Endometrium (tissue), 2 donors: Measurements from ENCODE around the gene ADAP1.

Source experiments
- FAIRE-seq: peaks from 2 replicates; lab custom pipeline; 2012; peaks lifted over from hg19 to GRCh38; lab: Jason Lieb, UNC
- donor health status: control.
- donor health status: control.

The ADAP1 gene

DNA sequence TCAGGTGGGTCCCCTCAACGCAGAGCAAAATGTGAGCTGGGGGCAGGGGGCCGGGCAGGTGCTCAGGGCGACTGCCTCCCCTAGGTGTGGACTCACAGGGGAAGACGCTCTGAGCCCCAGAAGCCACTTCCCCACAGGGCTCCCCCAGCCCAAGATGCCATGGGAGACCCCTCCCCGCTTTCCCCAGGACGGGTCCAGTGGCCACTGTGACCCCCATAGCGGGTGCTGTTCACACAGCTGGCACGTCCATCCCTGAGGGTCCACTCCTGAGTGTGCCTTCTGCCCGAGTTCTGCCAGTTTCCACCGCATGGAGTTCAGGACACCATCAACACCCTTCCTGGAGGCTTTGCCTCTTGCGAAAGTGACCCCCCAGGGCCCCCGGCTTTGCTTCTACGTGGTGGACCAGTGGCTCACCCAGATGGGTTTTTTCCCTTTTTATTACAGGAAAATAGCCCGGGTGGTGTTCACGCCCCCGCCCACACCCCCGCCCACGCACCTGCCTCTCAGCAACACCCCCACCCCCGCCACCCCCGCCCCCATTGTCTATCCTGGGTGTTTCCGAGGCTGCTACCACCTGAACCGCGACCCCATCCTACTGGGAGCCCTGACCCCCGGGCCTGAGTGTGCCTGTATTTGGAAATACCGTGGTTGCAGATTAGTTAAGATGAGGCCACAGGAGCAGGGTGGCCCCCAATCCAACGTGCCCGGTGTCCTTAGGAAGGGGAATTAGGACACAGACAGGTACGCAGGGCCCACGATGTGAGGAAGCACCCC is 32.0 kb downstream of the ADAP1 start:
- FAIRE-seq = no peak

DNA sequence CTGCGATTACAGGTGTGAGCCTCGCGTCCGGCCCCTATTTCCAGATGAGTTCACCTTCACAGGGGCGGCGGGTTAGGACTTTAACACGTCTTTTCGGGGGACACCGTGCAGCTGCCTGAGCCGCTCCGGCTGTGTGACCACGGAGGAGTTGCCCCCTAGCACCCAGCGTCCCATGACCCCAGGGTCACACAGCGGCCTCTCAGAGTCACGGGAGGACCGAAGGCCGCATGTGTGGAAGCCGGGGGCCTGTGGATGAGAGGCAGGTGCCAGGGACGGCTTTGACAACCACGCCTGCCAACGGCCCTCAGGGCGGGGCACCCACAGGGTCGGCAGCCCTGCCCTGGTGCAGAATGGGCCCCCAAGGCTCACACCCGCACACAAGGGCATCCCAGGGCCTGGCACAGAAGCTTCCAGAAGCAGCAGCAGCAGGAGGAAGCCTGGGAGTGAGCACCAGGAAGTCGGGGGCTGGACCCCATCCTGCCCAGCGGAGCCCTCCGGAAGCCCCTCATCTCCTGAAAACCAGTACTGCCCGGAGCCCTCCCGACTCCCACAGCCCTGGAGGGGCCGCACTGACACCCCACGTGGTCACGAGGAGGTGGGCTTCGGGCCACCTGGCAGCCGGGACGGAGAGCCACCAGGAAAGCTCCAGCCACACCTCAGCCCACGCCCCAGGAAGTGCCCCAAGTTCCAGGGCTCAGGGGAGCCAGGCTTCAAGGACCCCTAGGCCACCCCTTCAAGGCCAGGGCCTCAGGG is 32.7 kb downstream of the ADAP1 start:
- FAIRE-seq = no peak

DNA sequence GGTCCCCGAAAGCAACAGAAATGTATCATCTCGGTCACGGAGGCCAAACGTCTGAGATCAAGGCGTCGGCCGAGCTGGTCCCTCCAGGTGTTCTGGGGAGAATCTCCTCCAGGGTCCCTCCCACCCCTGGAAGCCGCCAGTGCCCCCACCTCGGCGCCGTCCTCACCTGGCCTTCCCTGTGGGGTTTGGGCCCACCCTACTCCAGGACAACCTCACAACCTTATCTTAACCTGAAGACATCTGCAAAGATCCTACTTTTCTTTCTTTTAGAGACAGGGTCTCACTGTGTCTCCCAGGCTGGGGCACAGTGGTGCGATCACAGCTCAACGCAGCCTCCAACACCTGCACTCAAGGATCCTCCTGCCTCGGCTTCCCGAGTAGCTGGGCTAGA is 33.4 kb downstream of the ADAP1 start:
- FAIRE-seq = no peak

DNA sequence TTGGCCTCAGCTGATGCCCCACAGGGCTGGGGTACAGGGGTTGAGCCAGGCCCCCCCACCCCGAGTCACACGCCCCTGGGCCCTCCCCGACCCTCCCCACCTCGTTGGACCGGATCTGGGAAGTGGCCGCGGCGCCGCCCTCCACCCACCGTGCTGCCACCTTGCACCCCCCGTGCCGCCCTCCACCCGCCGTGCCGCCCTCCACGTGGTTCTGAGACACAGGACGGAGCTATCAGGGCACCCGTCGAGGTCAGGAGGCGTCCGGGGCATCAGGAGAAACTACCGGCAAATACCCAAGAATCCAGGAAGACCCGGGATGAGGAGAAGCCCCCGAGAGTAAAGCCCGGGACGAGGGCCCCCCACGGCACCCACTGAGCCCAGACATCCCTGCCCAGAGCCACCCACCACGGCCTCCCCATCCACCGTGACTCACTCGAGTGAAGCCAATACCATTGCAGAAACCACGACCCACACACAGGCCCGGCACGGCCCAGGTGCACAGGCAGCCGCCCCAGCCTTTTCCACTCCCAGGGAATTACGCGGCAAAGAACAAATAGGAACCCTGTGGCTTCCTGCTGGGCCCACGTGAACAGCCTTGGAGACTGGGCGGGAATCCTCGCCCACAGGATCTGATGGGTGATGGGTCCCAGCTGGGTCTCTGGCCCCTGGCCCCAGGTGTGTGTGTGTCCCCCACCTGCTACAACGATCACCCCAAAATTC is 34.0 kb downstream of the ADAP1 start:
- no peak for FAIRE-seq

DNA sequence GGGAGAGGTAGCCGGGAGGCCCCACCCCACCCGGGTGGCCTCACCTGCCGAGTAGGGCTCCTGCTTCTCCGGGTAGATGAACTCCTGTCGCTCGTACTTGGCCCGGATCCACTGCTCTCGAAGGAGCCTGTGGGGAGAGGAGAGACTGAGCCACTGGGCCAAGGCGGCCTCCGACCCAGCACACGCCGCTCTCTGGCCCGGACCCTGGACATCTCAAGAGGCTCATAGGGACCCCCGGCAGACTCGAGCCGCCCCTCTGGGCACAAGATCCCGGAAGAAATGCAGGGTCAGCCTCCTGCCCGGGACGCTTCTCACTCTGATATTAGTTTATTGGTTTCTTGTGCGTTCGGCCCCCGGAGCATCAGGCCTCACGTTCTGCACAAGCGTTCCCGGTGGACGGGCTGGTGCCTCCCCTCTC is 34.5 kb downstream of the ADAP1 start:
- FAIRE-seq = no peak

DNA sequence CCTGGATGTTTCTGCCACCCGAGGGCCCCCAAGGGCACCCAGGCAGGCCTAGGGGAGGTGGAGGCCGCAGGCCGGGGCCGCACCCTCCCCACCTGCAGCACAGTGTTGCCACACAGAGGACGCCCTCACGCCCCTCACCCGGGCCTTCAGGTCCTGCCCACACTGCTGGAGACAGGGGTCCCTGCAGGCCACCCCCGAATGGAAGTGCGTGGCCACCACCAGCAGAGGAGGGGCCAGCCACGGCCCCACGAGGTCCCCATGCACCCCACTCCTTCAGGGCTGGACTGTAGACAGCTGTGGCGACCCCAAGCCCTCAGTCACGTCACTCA is 35.4 kb downstream of the ADAP1 start:
- no peak for FAIRE-seq

DNA sequence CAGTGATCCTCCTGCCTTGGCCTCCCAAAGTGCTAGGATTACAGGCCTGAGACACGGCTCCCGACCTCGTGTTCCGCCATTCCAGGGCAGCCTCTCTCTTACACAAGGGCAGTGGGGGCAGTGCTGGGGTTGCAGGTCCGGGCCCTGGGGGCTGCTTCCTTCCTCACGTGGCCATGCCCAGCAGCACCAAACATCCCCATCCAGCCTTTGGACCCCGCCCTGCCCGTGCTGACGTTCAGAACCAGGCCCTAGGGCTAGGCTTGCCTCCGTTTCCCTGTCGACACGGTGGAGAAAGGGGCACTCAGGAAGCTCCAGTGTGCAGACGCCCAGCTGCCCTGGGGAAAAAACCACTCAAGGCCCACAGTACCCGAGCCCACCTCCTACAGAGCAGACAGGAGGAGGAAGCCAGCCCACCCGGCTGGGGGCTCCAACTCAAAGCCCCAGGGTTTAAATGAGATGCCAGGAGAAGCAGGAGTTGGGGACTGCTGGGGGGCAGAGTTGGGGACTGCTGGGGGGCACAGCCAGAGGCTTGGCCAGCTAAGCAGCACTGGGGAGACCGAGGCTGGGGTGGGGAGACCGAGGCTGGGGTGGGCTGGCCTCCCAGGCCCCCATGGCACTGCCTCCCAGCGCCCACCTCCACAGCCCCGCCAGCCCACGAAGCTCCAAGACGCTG is 35.9 kb downstream of the ADAP1 start:
- FAIRE-seq = no peak

DNA sequence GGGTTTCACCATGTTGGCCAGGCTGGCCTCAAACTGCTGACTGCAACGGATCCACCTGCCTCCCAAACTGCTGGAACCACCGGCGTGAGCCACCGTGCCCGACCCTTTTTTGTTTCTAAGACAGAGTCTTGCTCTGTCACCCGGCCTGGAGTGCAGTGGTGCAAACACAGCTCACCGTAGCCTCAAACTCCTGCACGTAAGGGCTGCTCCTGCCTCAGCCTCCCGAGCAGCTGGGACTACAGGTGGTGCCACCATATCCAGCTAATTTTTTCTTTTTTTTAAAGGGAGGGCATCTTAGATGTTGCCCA is 36.4 kb downstream of the ADAP1 start:
- FAIRE-seq = no peak

DNA sequence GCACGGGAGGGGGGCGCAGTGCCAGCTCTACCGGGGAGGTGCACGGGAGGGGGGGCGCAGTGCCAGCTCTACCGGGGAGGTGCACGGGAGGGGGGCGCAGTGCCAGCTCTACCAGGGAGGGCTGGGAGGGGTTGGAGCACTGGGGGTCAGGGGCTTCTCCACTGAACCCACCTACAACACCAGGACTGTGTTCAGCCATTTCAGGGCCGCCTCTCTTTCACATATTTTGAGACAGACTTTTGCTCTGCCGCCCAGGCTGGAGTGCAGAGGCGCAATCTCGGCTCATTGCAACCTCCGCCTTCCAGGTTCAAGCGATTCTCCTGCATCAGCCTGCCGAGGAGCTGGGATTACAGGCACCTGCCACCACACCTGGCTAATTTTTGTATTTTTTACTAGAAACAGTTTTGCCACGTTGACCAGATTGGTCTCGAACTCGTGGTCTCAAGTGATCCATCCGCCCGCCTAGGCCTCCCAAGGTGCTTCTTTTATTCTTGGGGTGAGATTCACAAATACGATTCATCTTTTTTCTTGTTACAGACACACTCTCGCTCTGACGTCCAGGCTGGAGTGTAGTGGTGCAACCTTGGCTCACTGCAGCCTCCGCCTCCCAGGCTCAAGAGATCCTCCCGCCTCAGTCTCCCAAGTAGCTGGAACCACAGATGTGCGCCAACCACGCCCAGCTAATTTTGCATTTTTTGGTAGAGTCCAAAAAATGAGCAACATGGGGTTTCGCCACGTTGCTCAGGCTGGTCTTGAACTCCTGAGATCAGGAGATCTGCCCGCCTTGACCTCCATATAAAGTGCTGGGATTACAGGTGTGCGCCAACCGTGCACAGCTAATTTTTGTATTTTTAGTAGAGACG is 37.0 kb downstream of the ADAP1 start:
- FAIRE-seq = no peak

DNA sequence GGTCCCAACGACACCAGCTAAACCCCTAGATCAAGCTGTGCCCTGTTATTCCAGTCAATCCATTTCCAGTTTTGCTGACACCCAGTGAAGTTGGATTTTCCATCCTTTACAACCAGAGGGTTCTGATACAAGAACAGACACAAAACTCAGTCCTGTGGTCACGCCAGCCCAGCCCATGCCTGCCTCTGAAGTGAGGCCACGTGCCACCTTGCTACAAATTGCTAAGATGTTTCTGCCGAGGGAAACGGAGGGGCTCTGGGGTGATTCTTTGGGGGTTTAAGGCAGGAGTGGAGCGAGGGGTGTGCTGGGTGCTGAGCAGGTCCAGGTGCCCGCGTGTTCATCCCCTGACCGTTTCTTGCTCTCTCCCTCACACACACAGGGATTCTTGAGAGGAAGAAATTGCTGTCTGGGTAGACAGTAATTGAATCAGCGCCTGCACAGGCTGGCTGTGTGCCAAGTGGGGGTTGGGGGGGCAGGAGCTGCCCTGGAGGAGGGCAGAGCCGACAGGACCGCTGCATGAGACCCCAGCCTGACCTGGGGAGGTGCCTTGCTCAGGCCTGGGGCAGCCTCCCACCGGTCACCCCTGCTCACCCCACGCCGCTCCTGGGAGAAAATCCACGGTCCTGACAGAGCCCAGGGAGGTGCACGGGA is 38.1 kb downstream of the ADAP1 start:
- no peak for FAIRE-seq

DNA sequence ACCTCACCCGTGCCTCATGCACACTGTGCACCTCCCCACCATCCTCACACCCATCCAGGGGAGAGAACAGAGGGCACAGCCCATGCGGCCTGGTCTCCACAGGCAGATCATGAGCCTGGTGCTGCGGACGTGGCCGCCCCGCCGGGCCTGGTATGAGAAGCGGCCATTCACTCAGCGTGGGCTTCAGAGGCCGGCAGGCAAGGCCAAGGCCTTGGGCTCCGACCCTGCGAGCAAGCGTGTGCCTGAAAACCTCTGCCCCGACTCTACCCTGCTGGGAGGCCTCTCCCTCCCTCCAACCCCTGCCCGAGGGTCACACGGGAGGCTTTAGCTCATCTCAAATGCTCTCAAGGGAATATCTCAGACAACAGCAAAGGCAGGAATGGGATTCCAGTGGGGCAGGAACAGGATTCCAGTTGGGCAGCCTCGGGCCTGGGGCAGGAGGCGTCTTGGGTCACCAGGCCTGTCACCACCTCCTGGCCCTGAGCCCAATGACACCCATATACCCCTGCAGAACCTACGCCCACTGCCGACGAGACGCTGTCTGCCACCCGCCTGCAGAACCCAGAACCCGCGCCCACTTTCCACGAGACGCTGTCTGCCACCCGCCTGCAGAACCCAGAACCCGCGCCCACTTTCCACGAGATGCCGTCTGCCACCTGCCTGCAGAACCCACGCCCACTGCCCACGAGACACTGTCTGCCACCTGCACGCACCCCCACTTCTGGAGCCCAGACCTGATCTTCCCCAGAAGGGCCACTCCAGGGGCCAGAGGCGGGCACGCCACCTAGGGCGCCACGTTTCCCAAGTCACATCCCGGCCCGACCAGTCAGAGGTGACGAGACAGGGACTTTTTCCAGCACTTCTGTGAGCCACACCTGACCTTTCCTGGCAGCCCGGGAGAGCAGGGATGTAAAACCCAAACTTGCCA is 38.9 kb downstream of the ADAP1 start:
- no peak for FAIRE-seq

DNA sequence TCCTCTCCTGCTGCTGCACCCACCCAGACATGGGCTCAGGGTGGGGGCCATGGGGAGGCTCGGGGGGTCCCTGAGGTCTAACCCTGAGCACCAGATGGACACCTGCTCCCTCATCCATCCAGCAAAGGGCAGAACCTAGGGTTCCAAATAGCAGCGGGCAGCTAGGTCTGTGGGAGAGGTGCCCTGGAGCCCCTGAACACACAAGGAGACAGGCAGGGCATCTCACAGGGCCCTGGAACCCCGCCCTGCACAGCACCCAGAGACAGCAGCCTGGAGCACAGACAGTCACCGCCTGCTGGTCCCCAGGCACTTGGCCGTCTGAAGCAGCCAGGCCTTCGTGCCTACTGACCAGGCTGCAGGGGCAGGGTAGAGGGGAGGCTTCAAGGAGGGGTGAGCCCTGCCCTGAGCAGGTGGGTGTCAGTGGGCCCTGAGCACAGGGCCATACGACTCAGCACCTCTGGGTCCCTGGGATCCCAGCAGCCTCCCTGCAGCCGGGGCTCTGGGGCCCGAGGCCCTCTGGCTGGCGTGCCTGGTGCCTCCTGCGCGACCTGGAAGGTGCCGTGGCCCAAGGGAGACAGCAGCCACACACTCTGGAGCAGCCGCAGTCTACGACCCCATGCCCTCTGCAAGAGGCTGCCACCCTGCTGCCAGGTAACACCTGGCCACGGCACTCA is 39.8 kb downstream of the ADAP1 start:
- no peak for FAIRE-seq

DNA sequence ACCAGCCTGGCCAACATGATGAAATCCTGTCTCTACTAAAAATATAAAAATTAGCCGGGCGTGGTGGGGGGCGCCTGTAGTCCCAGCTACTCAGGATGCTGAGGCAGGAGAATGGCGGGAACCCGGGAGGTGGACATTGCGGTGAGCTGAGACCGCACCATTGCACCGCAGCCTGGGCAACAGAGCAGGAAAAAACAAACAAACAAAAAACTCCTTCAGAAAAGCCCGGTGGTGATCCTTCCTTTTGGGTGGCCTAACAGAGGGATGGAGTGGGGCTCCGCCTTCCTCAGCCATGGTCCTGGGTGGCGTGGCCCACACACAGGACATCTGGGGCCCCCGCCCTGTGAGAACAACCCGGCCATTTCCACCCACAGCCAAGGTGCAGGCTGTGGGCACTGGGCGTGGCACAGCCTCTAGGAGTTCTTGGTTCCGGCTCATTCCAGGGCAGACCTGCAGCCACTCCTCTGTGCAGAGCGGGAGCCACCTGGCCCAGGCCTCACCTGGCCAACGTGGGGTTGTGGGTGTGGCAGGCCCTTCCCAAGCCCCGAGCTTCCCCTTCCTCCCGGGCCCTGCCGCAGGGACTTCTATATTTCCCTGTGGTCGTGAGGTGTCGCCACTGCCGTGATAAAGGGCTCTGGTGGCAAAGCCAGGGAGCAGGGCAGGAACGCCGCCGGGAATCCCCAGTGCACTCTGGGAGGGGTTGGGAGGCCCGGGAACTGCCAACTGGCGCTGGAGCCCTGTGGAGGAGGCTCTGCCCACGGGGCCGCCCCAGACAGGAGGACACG is 40.6 kb downstream of the ADAP1 start:
- FAIRE-seq = no peak

DNA sequence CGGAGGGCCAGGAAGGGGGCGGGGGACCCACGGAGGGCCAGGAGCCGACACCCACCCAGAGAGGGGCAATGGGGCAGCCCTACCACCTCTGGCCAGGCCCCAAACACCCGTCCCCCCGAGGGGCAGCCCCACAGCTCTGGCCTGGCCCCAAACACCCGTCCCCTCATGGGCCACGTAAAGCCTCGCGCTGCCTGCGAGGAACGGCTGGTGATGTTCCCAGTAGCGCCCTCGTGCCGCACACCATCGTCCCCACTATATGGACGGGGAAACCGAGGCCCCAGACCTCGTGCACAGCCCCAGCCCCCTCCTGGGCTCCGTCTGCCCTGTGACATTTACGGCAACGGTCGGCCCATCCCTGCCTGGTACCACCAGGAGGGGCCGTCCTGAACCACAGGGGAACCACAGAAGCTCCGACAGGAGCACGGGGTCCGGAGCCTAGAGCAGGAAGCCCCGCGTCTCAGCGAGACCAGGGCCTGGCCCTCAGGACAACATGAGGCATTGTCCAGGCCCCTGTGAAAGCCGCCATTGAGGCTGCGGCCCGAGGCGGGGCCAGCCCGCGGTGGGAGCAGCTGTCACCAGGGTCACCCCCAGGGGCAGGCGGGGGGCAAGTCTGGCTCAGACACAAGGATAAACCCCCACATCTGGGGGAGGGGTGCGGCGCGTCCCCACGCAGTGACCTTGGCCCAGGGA is 42.5 kb downstream of the ADAP1 start:
- no peak for FAIRE-seq

DNA sequence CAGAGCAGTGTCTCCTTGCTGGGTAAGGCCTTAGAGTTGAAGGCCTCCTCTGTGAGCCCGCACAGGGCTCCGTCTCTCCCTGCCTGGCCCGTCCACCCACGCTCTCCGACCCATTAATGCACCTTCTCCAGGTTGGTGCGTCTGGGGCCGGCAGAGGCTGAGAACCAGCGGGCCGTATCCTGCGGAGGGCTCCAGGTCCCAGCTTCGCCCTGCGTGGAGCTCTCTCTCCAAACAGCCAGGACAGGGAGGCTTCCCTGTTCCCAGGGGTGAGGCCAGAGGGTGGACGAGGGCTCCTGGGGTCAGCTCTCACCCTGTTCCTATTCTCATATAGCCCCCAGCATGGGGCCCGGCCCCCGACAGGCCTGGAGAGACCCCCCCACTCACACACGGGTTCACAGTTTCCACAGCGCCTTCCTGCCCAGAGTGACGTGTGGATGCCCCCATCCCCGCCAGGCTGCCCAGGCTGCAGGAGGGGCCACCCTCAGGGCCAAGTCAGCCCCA is 43.5 kb downstream of the ADAP1 start:
- no peak for FAIRE-seq

DNA sequence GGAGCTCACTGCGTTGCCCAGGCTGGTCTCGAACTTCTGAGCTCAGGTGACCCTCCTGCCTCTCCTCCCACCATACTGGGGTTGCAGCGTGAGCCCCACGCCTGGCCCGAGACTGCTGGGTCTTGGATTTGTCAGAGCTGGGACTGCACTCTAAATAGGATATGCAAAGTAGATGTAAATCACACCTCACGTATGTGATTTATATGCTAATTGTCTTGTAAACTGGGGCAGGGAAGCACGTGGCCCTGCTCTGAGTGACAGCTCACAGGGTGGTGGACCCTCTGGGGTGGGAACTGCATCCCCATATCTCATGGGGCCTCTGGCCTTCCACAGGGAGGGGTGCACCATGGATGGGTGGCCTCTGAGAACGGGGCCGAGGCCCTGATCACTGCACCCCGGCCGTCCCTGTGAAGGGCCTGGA is 44.0 kb downstream of the ADAP1 start:
- FAIRE-seq = no peak

DNA sequence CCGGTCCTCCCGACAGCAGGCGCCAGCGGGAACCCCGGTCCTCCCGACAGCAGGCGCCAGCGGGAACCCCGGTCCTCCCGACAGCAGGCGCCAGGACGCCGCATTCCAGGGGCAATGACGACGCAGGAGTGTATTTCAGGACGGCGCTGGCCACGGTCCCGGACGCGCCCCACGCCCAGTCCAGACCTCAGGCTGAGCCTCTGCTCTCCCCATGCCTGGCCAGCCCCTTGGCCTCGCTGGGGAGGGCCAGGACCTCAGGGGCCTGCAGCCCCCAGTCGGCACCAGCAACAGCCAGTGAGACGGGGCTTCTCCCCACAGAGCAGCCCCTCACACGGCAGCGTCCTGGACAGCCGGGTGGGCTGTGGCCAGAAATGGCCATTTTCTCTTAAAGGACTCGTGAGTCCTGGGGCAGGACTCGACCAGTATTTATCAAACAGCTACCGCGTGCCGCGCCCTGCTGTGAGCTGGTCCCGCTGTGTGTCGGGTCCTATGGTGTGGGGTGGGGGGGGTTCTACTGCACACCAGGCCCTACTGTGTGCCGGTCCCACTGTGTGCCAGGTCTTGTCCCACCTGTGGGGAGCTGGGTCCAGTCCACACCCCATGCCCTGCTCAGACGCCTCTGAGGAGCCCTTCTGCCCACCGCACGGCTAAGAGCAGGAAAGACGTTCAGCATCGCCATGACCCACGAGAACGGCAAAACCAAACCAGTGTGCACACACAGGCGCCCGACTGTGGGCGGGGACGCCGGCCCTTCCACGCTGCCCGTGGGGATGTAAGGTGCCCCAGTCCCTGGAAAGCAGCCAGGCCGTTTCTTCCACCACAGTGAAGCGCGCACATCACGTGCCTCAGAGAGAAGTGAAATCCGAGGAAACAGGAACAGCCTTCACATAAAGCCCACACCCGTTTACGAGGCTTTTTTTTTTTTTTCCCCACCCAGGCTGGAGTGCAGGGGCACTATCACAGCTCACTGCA is 44.8 kb downstream of the ADAP1 start:
- no peak for FAIRE-seq
